ENCODE measurements around the gene COX11. TPM values are rescaled to one million over a fixed set of nuclear protein-coding genes. Genes with fewer than 3 reads are reported as not detected.

The COX11 gene
- total RNA-seq, 6 donors from 2014 or later: 30.7 to 64.8 (median 47.2) TPM

DNA sequence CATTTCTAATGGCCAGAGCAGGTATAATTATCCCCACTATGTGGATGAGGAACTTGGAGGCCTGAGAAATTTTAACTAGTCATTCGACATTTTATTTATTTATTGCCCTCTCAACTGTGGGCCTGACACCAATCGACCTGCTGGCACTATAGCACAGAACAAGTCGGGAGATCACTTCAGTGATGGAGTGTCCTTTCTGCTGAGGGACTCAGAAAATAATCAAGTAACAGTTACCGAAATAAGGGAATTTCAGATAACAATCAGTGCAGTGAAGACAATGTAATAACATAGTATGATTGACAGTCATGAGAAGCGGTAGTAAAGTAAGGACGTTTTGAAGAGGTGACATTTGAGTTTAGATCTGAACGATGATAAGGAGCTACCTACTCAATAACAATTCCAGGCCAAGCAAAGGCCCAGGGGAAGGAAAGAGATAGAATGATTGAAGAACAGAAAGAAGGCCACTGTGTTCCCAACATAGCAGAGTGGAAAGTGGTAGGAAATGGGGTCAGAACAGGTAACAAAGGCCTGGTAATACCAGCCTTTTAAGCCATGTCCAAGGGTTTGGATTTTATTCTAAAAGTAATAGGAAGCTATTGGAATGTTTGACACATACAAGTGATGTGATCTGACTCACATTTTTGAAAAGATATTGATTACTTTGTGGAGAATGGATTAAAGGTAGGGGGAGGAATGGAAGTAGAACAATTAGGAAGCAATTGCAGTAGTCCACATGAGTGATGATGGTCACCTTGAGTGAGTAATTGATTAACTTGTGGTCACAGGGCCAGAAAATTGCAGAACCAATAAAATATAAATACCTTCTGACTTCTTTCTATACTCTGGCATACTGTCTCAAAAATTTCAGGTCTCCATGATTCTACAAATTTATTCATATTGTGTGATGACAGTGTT lies 1.5 kb upstream of the COX11 start:
- 27% methylated on average over 7 of the region's 7 CpGs for WGBS, 2 donors
- ATAC-seq (ENCODE audit: low FRiP score in 2 of 2): no peak

GRCh38 chr17:54968988-54969332 lies 506 bp upstream of the COX11 start:
- DNase-seq: peak in 1 of 2 donors; percentile 34
- Histone ChIP-seq H3K4me3 (peak overlapping the region; percentile 89 to 97 (median 92)), H3K36me3 (peaks cover 2 to 8% (median 6%) of the 10 kb centered on the region in 4 donors), H3K27ac (peak overlapping the region; percentile 81 to 91 (median 86)), H3K27me3 (no peaks in the 10 kb centered on the region), H3K9me3 (no peaks in the 10 kb centered on the region), H3K4me1 (peaks cover 10 to 34% (median 14%) of the 10 kb centered on the region in 4 donors)
- ATAC-seq (ENCODE audit: low FRiP score in 2 of 2): peak; percentile 57 to 74
- TF ChIP-seq EP300 (IDR thresholded peaks at IDR 0.05): no peak
- no peak for TF ChIP-seq CTCF (IDR thresholded peaks at IDR 0.05)
- TF ChIP-seq POLR2A (IDR thresholded peaks at IDR 0.05): no peak
- TF ChIP-seq POLR2AphosphoS5 (IDR thresholded peaks at IDR 0.05): no peak
- 0% methylated on average over 8 to 13 of the region's 13 CpGs for WGBS, 2 donors

More for the DNA sequence above, 1.5 kb upstream of the COX11 start:
- TF ChIP-seq POLR2AphosphoS5 (IDR thresholded peaks at IDR 0.05): no peak
- no peak for TF ChIP-seq EP300 (IDR thresholded peaks at IDR 0.05)
- TF ChIP-seq POLR2A (IDR thresholded peaks at IDR 0.05): no peak
- no peak for TF ChIP-seq CTCF (IDR thresholded peaks at IDR 0.05)
- peaks cover 10 to 34% (median 14%) of the 10 kb centered on the region in 4 donors for H3K4me1 ChIP-seq
- DNase-seq: no peak
- H3K9me3 ChIP-seq: no peaks in the 10 kb centered on the region
- H3K36me3 ChIP-seq: peaks cover 0 to under 1% (median 0%) of the 10 kb centered on the region in 4 donors
- peak overlapping the region; percentile 81 to 91 (median 86) for H3K27ac ChIP-seq
- no peaks in the 10 kb centered on the region for H3K27me3 ChIP-seq
- H3K4me3 ChIP-seq: peak overlapping the region in 3 of 4 donors; percentile 89 to 97 (median 95)

DNA sequence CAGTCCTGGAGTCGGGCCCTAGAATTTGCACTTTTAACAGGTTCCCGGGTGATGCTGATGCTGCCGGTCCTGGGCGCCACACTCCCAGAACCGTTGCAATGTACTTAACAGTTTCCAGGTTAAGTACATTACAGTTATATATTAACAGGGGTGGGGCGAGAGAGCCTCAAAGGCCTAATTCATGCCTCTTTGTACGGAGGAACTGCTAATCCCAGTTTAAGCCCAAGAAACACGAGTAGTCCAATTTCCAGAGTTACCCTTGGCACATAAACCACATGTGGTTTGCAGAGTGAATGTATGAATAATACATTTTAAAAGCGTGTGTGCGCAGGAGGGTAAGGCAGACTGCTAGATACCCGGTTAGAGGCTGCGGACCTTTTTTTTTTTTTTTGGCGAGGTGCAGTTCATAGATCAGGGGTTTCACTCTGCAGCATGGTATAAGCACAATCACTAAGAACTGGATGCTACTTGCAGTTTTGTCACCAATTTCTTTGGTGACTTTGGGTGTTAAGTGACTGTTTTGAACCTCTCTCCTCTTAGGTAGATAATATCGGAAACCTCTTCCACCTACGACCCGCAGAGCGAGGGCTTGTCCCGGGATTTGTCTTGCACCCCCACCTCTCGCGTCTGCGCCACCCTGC lies 713 bp downstream of the COX11 start:
- ATAC-seq (ENCODE audit: low FRiP score in 2 of 2) (peak in 1 of 2 donors; percentile 11), DNase-seq (peak in 1 of 2 donors; percentile 23)
- Histone ChIP-seq H3K4me1 (peaks cover 10 to 34% (median 14%) of the 10 kb centered on the region in 4 donors), H3K27ac (peak overlapping the region; percentile 81 to 91 (median 86)), H3K9me3 (no peaks in the 10 kb centered on the region), H3K27me3 (no peaks in the 10 kb centered on the region), H3K4me3 (peak overlapping the region; percentile 89 to 97 (median 92)), H3K36me3 (peaks cover 7 to 21% (median 17%) of the 10 kb centered on the region in 4 donors)
- TF ChIP-seq EP300 (IDR thresholded peaks at IDR 0.05): no peak
- no peak for TF ChIP-seq POLR2A (IDR thresholded peaks at IDR 0.05)
- TF ChIP-seq CTCF (IDR thresholded peaks at IDR 0.05): no peak
- TF ChIP-seq POLR2AphosphoS5 (IDR thresholded peaks at IDR 0.05): no peak
- 0% methylated on average over 11 to 21 of the region's 21 CpGs for WGBS, 2 donors

GRCh38 chr17:54956791-54957190 lies 11.7 kb downstream of the COX11 start:
- peaks cover 6 to 62% (median 18%) of the 10 kb centered on the region in 4 donors for H3K36me3 ChIP-seq
- H3K27me3 ChIP-seq: no peaks in the 10 kb centered on the region
- ATAC-seq (ENCODE audit: low FRiP score in 2 of 2) (no peak), DNase-seq (no peak)
- H3K4me3 ChIP-seq: no peak overlapping the region
- H3K27ac ChIP-seq: no peak overlapping the region
- TF ChIP-seq POLR2A (IDR thresholded peaks at IDR 0.05) (no peak), CTCF (IDR thresholded peaks at IDR 0.05) (no peak), EP300 (IDR thresholded peaks at IDR 0.05) (no peak), POLR2AphosphoS5 (IDR thresholded peaks at IDR 0.05) (no peak)
- H3K4me1 ChIP-seq: no peaks in the 10 kb centered on the region
- no peaks in the 10 kb centered on the region for H3K9me3 ChIP-seq
- 85% methylated on average over 3 of the region's 3 CpGs for WGBS, 2 donors

Data from upper lobe of left lung (tissue), 6 donors.